Stimulated activated CD4-positive, alpha-beta T cell treated with anti-CD3 and anti-CD28 coated beads, Interleukin-15, amount 100 ng/mL, for 24 hours (primary cell): Measurements from ENCODE around the gene ECI1.

ENCODE experiments used
- DNase-seq: peaks from one replicate; pipeline ENCODE4 v3.0.0-alpha.2; 2020

The ECI1 gene

GRCh38 chr16:2232094-2232990 lies 19.0 kb downstream of the ECI1 start:
- DNase-seq: no peak

GRCh38 chr16:2231016-2231931 lies 20.1 kb downstream of the ECI1 start:
- DNase-seq: no peak

- DNase-seq: no peak
Observed at GRCh38 chr16:2230376-2230775, 21.0 kb downstream of the ECI1 start.

- no peak for DNase-seq
Observed at GRCh38 chr16:2229632-2230250, 21.6 kb downstream of the ECI1 start.

GRCh38 chr16:2229091-2229490 lies 22.3 kb downstream of the ECI1 start:
- DNase-seq: no peak

- no peak for DNase-seq
Observed at GRCh38 chr16:2228161-2228824, 23.1 kb downstream of the ECI1 start.

- no peak for DNase-seq
Observed at GRCh38 chr16:2226918-2227317, 24.5 kb downstream of the ECI1 start.

GRCh38 chr16:2226245-2226793 lies 25.1 kb downstream of the ECI1 start:
- no peak for DNase-seq

- peak; percentile 53 for DNase-seq
Observed at GRCh38 chr16:2223942-2224486, 27.4 kb downstream of the ECI1 start.

- DNase-seq: peak; percentile 100
Observed at GRCh38 chr16:2223221-2223941, 28.0 kb downstream of the ECI1 start, which contains the start of gene E4F1. Gene E4F1 (plus strand): TSS chr16:2223591. CDS start chr16:2223614, 23 bp downstream.

GRCh38 chr16:2216330-2216729 lies 35.1 kb downstream of the ECI1 start:
- DNase-seq: no peak

- DNase-seq: no peak
Observed at GRCh38 chr16:2214719-2214968, 36.7 kb downstream of the ECI1 start, which contains the start of gene PGP. Gene PGP (minus strand): TSS chr16:2214840. CDS start chr16:2214777, 63 bp downstream.

- DNase-seq: peak; percentile 34
Observed at GRCh38 chr16:2213817-2214718, 37.3 kb downstream of the ECI1 start.

GRCh38 chr16:2212362-2213324 lies 38.7 kb downstream of the ECI1 start:
- DNase-seq: no peak

GRCh38 chr16:2211923-2212347 lies 39.5 kb downstream of the ECI1 start:
- no peak for DNase-seq

GRCh38 chr16:2210386-2211365 lies 40.7 kb downstream of the ECI1 start, which contains the start of gene BRICD5:
Gene BRICD5 (minus strand): TSS chr16:2210863. CDS start chr16:2210833, 30 bp downstream.
- DNase-seq: peak; percentile 38

GRCh38 chr16:2210009-2210332 lies 41.4 kb downstream of the ECI1 start:
- no peak for DNase-seq
